Testis (tissue), 2 donors: ENCODE measurements around the gene GDPGP1.

Experiments used
- POLR2A ChIP-seq: fragments of 450-650 bp; IDR thresholded peaks from one replicate; pipeline ENCODE4 v1.6.1; 2017; ENCODE audit warnings: antibody characterized with exemption, mild to moderate bottlenecking, moderate library complexity
- TF ChIP-seq, protein P1 (sequence below), 3 experiments: fragments of 450-650 bp in 2 of 3; fragments of 200-600 bp in 1 of 3; sonication (generic) in 1 of 3; IDR thresholded peaks; one replicate each; pipeline ENCODE4 v1.5.1; 2016 to 2019; ENCODE audit warnings: antibody characterized with exemption in 3 of 3, mild to moderate bottlenecking in 2 of 3, moderate library complexity in 1 of 3

DNA sequence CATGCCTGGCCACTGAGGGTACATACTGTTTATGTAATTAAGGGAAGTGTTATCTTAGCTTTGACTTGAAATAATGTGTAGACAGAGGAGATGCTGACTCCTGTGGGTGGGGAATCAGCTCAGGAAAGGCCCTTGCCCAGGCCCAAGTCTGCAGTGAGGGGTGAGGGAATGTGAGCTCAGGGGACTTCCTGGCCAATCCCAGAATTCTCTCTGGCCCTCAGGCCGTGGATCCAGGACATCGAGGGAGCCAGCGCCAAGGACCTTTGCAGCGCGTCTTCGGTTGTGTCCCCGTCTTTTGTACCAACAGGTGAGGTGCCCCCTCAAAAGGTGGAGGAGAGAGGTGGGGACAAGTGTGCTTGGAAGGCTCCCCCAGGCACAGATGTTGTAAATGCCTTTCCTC, 6.7 kb upstream of the GDPGP1 start:
- TF ChIP-seq, protein P1, sequence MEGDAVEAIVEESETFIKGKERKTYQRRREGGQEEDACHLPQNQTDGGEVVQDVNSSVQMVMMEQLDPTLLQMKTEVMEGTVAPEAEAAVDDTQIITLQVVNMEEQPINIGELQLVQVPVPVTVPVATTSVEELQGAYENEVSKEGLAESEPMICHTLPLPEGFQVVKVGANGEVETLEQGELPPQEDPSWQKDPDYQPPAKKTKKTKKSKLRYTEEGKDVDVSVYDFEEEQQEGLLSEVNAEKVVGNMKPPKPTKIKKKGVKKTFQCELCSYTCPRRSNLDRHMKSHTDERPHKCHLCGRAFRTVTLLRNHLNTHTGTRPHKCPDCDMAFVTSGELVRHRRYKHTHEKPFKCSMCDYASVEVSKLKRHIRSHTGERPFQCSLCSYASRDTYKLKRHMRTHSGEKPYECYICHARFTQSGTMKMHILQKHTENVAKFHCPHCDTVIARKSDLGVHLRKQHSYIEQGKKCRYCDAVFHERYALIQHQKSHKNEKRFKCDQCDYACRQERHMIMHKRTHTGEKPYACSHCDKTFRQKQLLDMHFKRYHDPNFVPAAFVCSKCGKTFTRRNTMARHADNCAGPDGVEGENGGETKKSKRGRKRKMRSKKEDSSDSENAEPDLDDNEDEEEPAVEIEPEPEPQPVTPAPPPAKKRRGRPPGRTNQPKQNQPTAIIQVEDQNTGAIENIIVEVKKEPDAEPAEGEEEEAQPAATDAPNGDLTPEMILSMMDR (IDR thresholded peaks at IDR 0.05): no peak
- no peak for TF ChIP-seq POLR2A
